Adipocyte (in vitro differentiated cells): ENCODE measurements around the gene ZBTB17.

ENCODE experiments used
- DNase-seq: peaks from one replicate; pipeline ENCODE4 v3.0.0-alpha.2; 2015; ENCODE audit warnings: low read depth
- H3K27me3 ChIP-seq: replicated peaks from 2 replicates; pipeline ENCODE4 v1.7.0; 2013; ENCODE audit warnings: mild to moderate bottlenecking, low read length, moderate library complexity; ENCODE audit not compliant: control insufficient read depth, insufficient read depth
- H3K36me3 ChIP-seq: 2 replicates; pipeline ENCODE4 v1.7.0; 2013; ENCODE audit warnings: low read length, mild to moderate bottlenecking, moderate library complexity; ENCODE audit not compliant: control insufficient read depth, insufficient read depth, severe bottlenecking
- H3K4me1 ChIP-seq: 2 replicates; pipeline ENCODE4 v1.7.0; 2013; ENCODE audit warnings: mild to moderate bottlenecking, low read length, moderate library complexity; ENCODE audit not compliant: control insufficient read depth, insufficient read depth
- H3K4me3 ChIP-seq: 2 replicates; pipeline ENCODE4 v1.7.0; 2013; ENCODE audit warnings: mild to moderate bottlenecking, low read length, moderate library complexity
- H3K9ac ChIP-seq: 2 replicates; pipeline ENCODE4 v1.7.0; 2013; ENCODE audit warnings: mild to moderate bottlenecking, low read length, moderate library complexity
- H3K9me3 ChIP-seq: 2 replicates; pipeline ENCODE4 v1.7.0; 2013; ENCODE audit warnings: mild to moderate bottlenecking, low read length, moderate library complexity; ENCODE audit not compliant: control insufficient read depth

ZBTB17 gene

GRCh38 chr1:16017076-16017460 lies 41.2 kb upstream of the ZBTB17 start:
- H3K27me3 ChIP-seq: peaks cover 4% of the 10 kb centered on the region
- peak overlapping the region; percentile 90 for H3K9ac ChIP-seq
- DNase-seq: no peak
- H3K9me3 ChIP-seq: no peaks in the 10 kb centered on the region
- H3K4me3 ChIP-seq: peak overlapping the region; percentile 79
- H3K36me3 ChIP-seq: no peaks in the 10 kb centered on the region
- peaks cover 70% of the 10 kb centered on the region for H3K4me1 ChIP-seq

- peak overlapping the region; percentile 90 for H3K9ac ChIP-seq
- H3K4me3 ChIP-seq: peak overlapping the region; percentile 79
- H3K36me3 ChIP-seq: no peaks in the 10 kb centered on the region
- H3K9me3 ChIP-seq: no peaks in the 10 kb centered on the region
- H3K4me1 ChIP-seq: peaks cover 70% of the 10 kb centered on the region
- DNase-seq: peak; percentile 27
- no peaks in the 10 kb centered on the region for H3K27me3 ChIP-seq
Measured at GRCh38 chr1:16015960-16016901, 40.3 kb upstream of the ZBTB17 start.

GRCh38 chr1:16015491-16015890 lies 39.6 kb upstream of the ZBTB17 start:
- no peak overlapping the region for H3K4me3 ChIP-seq
- DNase-seq: no peak
- H3K36me3 ChIP-seq: no peaks in the 10 kb centered on the region
- no peaks in the 10 kb centered on the region for H3K27me3 ChIP-seq
- H3K9ac ChIP-seq: peak overlapping the region; percentile 90
- H3K4me1 ChIP-seq: peaks cover 70% of the 10 kb centered on the region
- no peaks in the 10 kb centered on the region for H3K9me3 ChIP-seq

GRCh38 chr1:16014509-16015482 lies 38.9 kb upstream of the ZBTB17 start:
- Histone ChIP-seq H3K27me3 (no peaks in the 10 kb centered on the region), H3K4me3 (no peak overlapping the region), H3K36me3 (no peaks in the 10 kb centered on the region), H3K9ac (peak overlapping the region; percentile 60), H3K4me1 (peaks cover 64% of the 10 kb centered on the region), H3K9me3 (no peaks in the 10 kb centered on the region)
- peak; percentile 42 for DNase-seq

GRCh38 chr1:16013908-16014258 lies 38.0 kb upstream of the ZBTB17 start:
- Histone ChIP-seq H3K27me3 (no peaks in the 10 kb centered on the region), H3K4me3 (no peak overlapping the region), H3K36me3 (no peaks in the 10 kb centered on the region), H3K9me3 (no peaks in the 10 kb centered on the region), H3K9ac (peak overlapping the region; percentile 60), H3K4me1 (peaks cover 55% of the 10 kb centered on the region)
- no peak for DNase-seq

GRCh38 chr1:16013220-16013907 lies 37.5 kb upstream of the ZBTB17 start:
- Histone ChIP-seq H3K36me3 (no peaks in the 10 kb centered on the region), H3K4me1 (peaks cover 50% of the 10 kb centered on the region), H3K4me3 (no peak overlapping the region), H3K9ac (peak overlapping the region; percentile 60), H3K9me3 (no peaks in the 10 kb centered on the region), H3K27me3 (no peaks in the 10 kb centered on the region)
- DNase-seq: peak; percentile 74

GRCh38 chr1:16012590-16013219 lies 36.8 kb upstream of the ZBTB17 start:
- Histone ChIP-seq H3K9ac (no peak overlapping the region), H3K27me3 (no peaks in the 10 kb centered on the region), H3K4me1 (peaks cover 44% of the 10 kb centered on the region), H3K4me3 (no peak overlapping the region), H3K36me3 (no peaks in the 10 kb centered on the region), H3K9me3 (no peaks in the 10 kb centered on the region)
- DNase-seq: peak; percentile 69

- Histone ChIP-seq H3K9me3 (no peaks in the 10 kb centered on the region), H3K4me3 (no peak overlapping the region), H3K27me3 (no peaks in the 10 kb centered on the region), H3K9ac (no peak overlapping the region), H3K4me1 (peaks cover 37% of the 10 kb centered on the region), H3K36me3 (no peaks in the 10 kb centered on the region)
- DNase-seq: no peak
Measured at GRCh38 chr1:16011936-16012589, 36.2 kb upstream of the ZBTB17 start.

GRCh38 chr1:16010837-16011236 lies 34.9 kb upstream of the ZBTB17 start:
- Histone ChIP-seq H3K9me3 (no peaks in the 10 kb centered on the region), H3K27me3 (no peaks in the 10 kb centered on the region), H3K4me1 (peaks cover 27% of the 10 kb centered on the region), H3K4me3 (no peak overlapping the region), H3K36me3 (no peaks in the 10 kb centered on the region), H3K9ac (no peak overlapping the region)
- DNase-seq: no peak

- no peak overlapping the region for H3K9ac ChIP-seq
- no peaks in the 10 kb centered on the region for H3K36me3 ChIP-seq
- no peaks in the 10 kb centered on the region for H3K27me3 ChIP-seq
- H3K4me1 ChIP-seq: peaks cover 17% of the 10 kb centered on the region
- H3K9me3 ChIP-seq: no peaks in the 10 kb centered on the region
- no peak for DNase-seq
- no peak overlapping the region for H3K4me3 ChIP-seq
Measured at GRCh38 chr1:16009678-16010077, 33.8 kb upstream of the ZBTB17 start.
